Esophagus muscularis mucosa (tissue), 4 donors: ENCODE data around the gene TMEM185B. TPM values are rescaled to one million over a fixed set of nuclear protein-coding genes. Genes with fewer than 3 reads are reported as not detected.
"Not testable (repeated sequence)": the region's sequence is repeated elsewhere in the genome, so short reads cannot be mapped to it uniquely, and the experiment has no call there.

Experiments
- DNase-seq: peaks from one replicate; pipeline ENCODE4 v3.0.0-alpha.2; 2017; ENCODE audit errors: extremely low spot score
- H3K27ac ChIP-seq, 4 donors: fragments of 200-600 bp; sonication (generic); replicated peaks in 1 of 4; 1 replicate in 3 of 4; 2 replicates in 1 of 4; pipeline ENCODE4 v1.5.1; 2016 to 2019; ENCODE audit warnings: mild to moderate bottlenecking in 1 of 4
- H3K27me3 ChIP-seq, 4 donors: fragments of 200-600 bp; sonication (generic); one replicate each; pipeline versions ENCODE4 v1.5.1 to v1.6.0; 2016 to 2019
- H3K36me3 ChIP-seq, 4 donors: fragments of 200-600 bp; sonication (generic); one replicate each; pipeline ENCODE4 v1.5.1; 2016 to 2019
- H3K4me1 ChIP-seq, 4 donors: fragments of 200-600 bp; sonication (generic); one replicate each; pipeline ENCODE4 v1.5.1; 2016 to 2019
- H3K4me3 ChIP-seq, 4 donors: fragments of 200-600 bp; sonication (generic); 1 replicate in 2 of 4; 2 replicates in 2 of 4; pipeline ENCODE4 v1.5.1; 2016 to 2019; ENCODE audit warnings: mild to moderate bottlenecking in 4 of 4, moderate library complexity in 1 of 4
- H3K9me3 ChIP-seq, 4 donors: fragments of 200-600 bp; sonication (generic); 1 replicate in 3 of 4; 2 replicates in 1 of 4; pipeline ENCODE4 v1.5.1; 2016 to 2019
- CTCF ChIP-seq, 3 experiments: fragments of 200-600 bp in 2 of 3; fragments of 450-650 bp in 1 of 3; sonication (generic) in 2 of 3; IDR thresholded peaks; one replicate each; pipeline ENCODE4 v1.5.1; 2017 to 2019; ENCODE audit warnings: antibody characterized with exemption in 3 of 3, mild to moderate bottlenecking in 2 of 3, moderate library complexity in 1 of 3
- EP300 ChIP-seq: sonication (generic); formaldehyde crosslinking; IDR thresholded peaks from one replicate; pipeline ENCODE4 v1.6.1; 2017; ENCODE audit warnings: antibody characterized with exemption
- POLR2A ChIP-seq: fragments of 450-650 bp; IDR thresholded peaks from one replicate; pipeline ENCODE4 v1.6.1; 2017; ENCODE audit warnings: antibody characterized with exemption, moderate library complexity, mild to moderate bottlenecking, low read depth
- POLR2AphosphoS5 ChIP-seq, 2 donors: sonication (generic); formaldehyde crosslinking; IDR thresholded peaks; one replicate each; pipeline ENCODE4 v1.6.1; 2017; ENCODE audit warnings: antibody characterized with exemption in 2 of 2
- WGBS: methylation state at CpG from one replicate; pipeline ENCODE4 v1.1.5; 2018; 5-methylcytosine and 5-hydroxymethylcytosine counted together
- intact Hi-C: fragments of 100-400 bp; cut with DNase I; formaldehyde crosslinking; loops from one replicate; pipeline ENCODE4 v1.15.1; 2023
- total RNA-seq, 4 donors: library from RNA; depleted of rRNA; stranded (reverse); fragments of >200 nt; gene quantifications; one replicate each; pipeline versions ENCODE4 v1.1.0 to v1.2.1, GENCODE V29; 2016

The TMEM185B gene
- total RNA-seq, 4 donors from 2014 or later = 21.6 to 33.8 (median 31.9) TPM

GRCh38 chr2:120204022-120204405 is 19.2 kb downstream of the TMEM185B start:
- no peak for DNase-seq
- intact Hi-C loops = no loop called here
- Histone ChIP-seq H3K27me3 (no peaks in the 10 kb centered on the region), H3K27ac (no peak overlapping the region), H3K36me3 (no peaks in the 10 kb centered on the region), H3K9me3 (no peaks in the 10 kb centered on the region), H3K4me1 (peaks cover 0 to 10% (median 3%) of the 10 kb centered on the region in 4 donors), H3K4me3 (no peak overlapping the region)
- TF ChIP-seq EP300 (no peak), POLR2A (no peak), POLR2AphosphoS5 (IDR thresholded peaks at IDR 0.05) (no peak), CTCF (IDR thresholded peaks at IDR 0.05) (no peak)
- WGBS = 91% methylated on average over 3 of the region's 5 CpGs

- intact Hi-C loops = no loop called here
- peaks cover 0 to 10% (median 3%) of the 10 kb centered on the region in 4 donors for H3K4me1 ChIP-seq
- peaks cover 0 to 5% (median 0%) of the 10 kb centered on the region in 4 donors for H3K9me3 ChIP-seq
- no peak overlapping the region for H3K27ac ChIP-seq
- no peak for TF ChIP-seq CTCF (IDR thresholded peaks at IDR 0.05)
- TF ChIP-seq POLR2AphosphoS5 (IDR thresholded peaks at IDR 0.05) = no peak
- no peak for TF ChIP-seq POLR2A
- WGBS = 61% methylated on average over 9 of the region's 10 CpGs
- no peaks in the 10 kb centered on the region for H3K36me3 ChIP-seq
- no peaks in the 10 kb centered on the region for H3K27me3 ChIP-seq
- DNase-seq = no peak
- no peak overlapping the region for H3K4me3 ChIP-seq
These were observed 19.8 kb downstream of the TMEM185B start for GRCh38 chr2:120203251-120204021.

- H3K27ac ChIP-seq, H3K4me3 ChIP-seq, DNase-seq, intact Hi-C loops, H3K36me3 ChIP-seq, H3K27me3 ChIP-seq: not testable (repeated sequence)
- peaks cover 0 to 20% (median 6%) of the 10 kb centered on the region in 4 donors for H3K9me3 ChIP-seq
- WGBS = 96% methylated on average over 10 of the region's 10 CpGs
- H3K4me1 ChIP-seq = peaks cover 0 to 10% (median 3%) of the 10 kb centered on the region in 4 donors
These were observed 23.3 kb downstream of the TMEM185B start for GRCh38 chr2:120199817-120200459.

GRCh38 chr2:120195553-120195952 is 27.6 kb downstream of the TMEM185B start:
- H3K4me3 ChIP-seq = no peak overlapping the region
- intact Hi-C loops = no loop called here
- no peak overlapping the region for H3K27ac ChIP-seq
- H3K9me3 ChIP-seq = peaks cover 0 to 37% (median 10%) of the 10 kb centered on the region in 4 donors
- DNase-seq = no peak
- no peaks in the 10 kb centered on the region for H3K36me3 ChIP-seq
- no peaks in the 10 kb centered on the region for H3K4me1 ChIP-seq
- 92% methylated on average over 1 of the region's 1 CpG for WGBS
- no peak for TF ChIP-seq POLR2A
- no peak for TF ChIP-seq EP300
- no peak for TF ChIP-seq CTCF (IDR thresholded peaks at IDR 0.05)
- no peak for TF ChIP-seq POLR2AphosphoS5 (IDR thresholded peaks at IDR 0.05)
- no peaks in the 10 kb centered on the region for H3K27me3 ChIP-seq

- H3K4me1 ChIP-seq = no peaks in the 10 kb centered on the region
- H3K27me3 ChIP-seq = no peaks in the 10 kb centered on the region
- TF ChIP-seq POLR2AphosphoS5 (IDR thresholded peaks at IDR 0.05) = no peak
- TF ChIP-seq EP300 = no peak
- no peak for TF ChIP-seq CTCF (IDR thresholded peaks at IDR 0.05)
- no peak for TF ChIP-seq POLR2A
- H3K27ac ChIP-seq = no peak overlapping the region
- peaks cover 0 to 21% (median 4%) of the 10 kb centered on the region in 4 donors for H3K9me3 ChIP-seq
- no peak overlapping the region for H3K4me3 ChIP-seq
- intact Hi-C loops = no loop called here
- 86% methylated on average over 1 of the region's 1 CpG for WGBS
- H3K36me3 ChIP-seq = no peaks in the 10 kb centered on the region
- no peak for DNase-seq
These were observed 30.9 kb downstream of the TMEM185B start for GRCh38 chr2:120192280-120192679.
